OCI-LY1 (cell line): ENCODE results near the gene HSP90AB1.

Experiments
- H2AFZ ChIP-seq: fragments of 200-600 bp; sonication (generic), shearing (Covaris generic); 2 replicates; pipeline ENCODE4 v1.6.0; 2014; ENCODE audit warnings: antibody characterized with exemption, mild to moderate bottlenecking, low read length
- H3F3A ChIP-seq: fragments of 200-600 bp; sonication (generic), shearing (Covaris generic); 2 replicates; pipeline ENCODE4 v1.6.0; 2014; ENCODE audit warnings: mild to moderate bottlenecking, antibody characterized with exemption, low read length, moderate library complexity; ENCODE audit not compliant: insufficient read depth
- H3K27ac ChIP-seq: fragments of 200-600 bp; sonication (generic); 2 replicates; pipeline ENCODE4 v1.5.1; 2014; ENCODE audit warnings: low read length, mixed run types, mild to moderate bottlenecking, low read depth; ENCODE audit not compliant: poor library complexity, severe bottlenecking
- H3K27me3 ChIP-seq: fragments of 200-600 bp; sonication (generic); 2 replicates; pipeline ENCODE4 v1.6.0; 2014; ENCODE audit warnings: antibody characterized with exemption, mild to moderate bottlenecking, low read length, moderate library complexity; ENCODE audit not compliant: insufficient read depth
- H3K36me3 ChIP-seq: fragments of 200-600 bp; sonication (generic); 2 replicates; pipeline ENCODE4 v1.6.1; 2014; ENCODE audit warnings: mild to moderate bottlenecking, antibody characterized with exemption, low read length, moderate library complexity, mixed read lengths; ENCODE audit not compliant: insufficient read depth
- H3K4me1 ChIP-seq: fragments of 200-600 bp; sonication (generic); 2 replicates; pipeline ENCODE4 v1.5.1; 2014; ENCODE audit warnings: mild to moderate bottlenecking, low read length, moderate library complexity; ENCODE audit not compliant: insufficient read depth, severe bottlenecking
- H3K4me2 ChIP-seq: fragments of 200-600 bp; sonication (generic), shearing (Covaris generic); 2 replicates; pipeline ENCODE4 v1.6.1; 2014; ENCODE audit warnings: low read length
- H3K4me3 ChIP-seq: fragments of 200-600 bp; sonication (generic); 2 replicates; pipeline ENCODE4 v1.5.1; 2014; ENCODE audit warnings: low read length, low read depth, mild to moderate bottlenecking, mixed read lengths; ENCODE audit not compliant: poor library complexity, severe bottlenecking
- H3K79me2 ChIP-seq: fragments of 200-600 bp; shearing (Covaris generic); 2 replicates; pipeline ENCODE4 v1.6.1; 2016; ENCODE audit warnings: mixed run types, low read length, mixed read lengths; ENCODE audit not compliant: insufficient read depth
- H3K9ac ChIP-seq: fragments of 200-600 bp; sonication (generic), shearing (Covaris generic); 2 replicates; pipeline ENCODE4 v1.6.1; 2014; ENCODE audit warnings: mild to moderate bottlenecking, low read length, mixed read lengths
- H3K9me2 ChIP-seq: fragments of 200-600 bp; sonication (generic), shearing (Covaris generic); 2 replicates; pipeline ENCODE4 v1.6.1; 2014; ENCODE audit warnings: low read depth, mild to moderate bottlenecking, low read length, mixed read lengths
- H3K9me3 ChIP-seq: fragments of 200-600 bp; shearing (Covaris generic); 2 replicates; pipeline ENCODE4 v1.6.1; 2014; ENCODE audit warnings: low read length, mixed read lengths
- H4K20me1 ChIP-seq: fragments of 200-600 bp; sonication (generic), shearing (Covaris generic); 2 replicates; pipeline ENCODE4 v1.6.0; 2016; ENCODE audit warnings: mild to moderate bottlenecking, low read length; ENCODE audit not compliant: insufficient read depth
- CTCF ChIP-seq: fragments of 200-600 bp; sonication (generic), shearing (Covaris generic); IDR thresholded peaks from 2 replicates; pipeline ENCODE4 v1.5.1; 2017; ENCODE audit warnings: mild to moderate bottlenecking, antibody characterized with exemption, low read length, moderate library complexity, mixed read lengths
- EZH2 ChIP-seq: fragments of 200-600 bp; sonication (generic), shearing (Covaris generic); IDR thresholded peaks from 2 replicates; pipeline ENCODE4 v1.8.0; 2017; ENCODE audit warnings: borderline replicate concordance, mixed run types, mild to moderate bottlenecking, antibody characterized with exemption, low read length, moderate library complexity, mixed read lengths

The HSP90AB1 gene

DNA sequence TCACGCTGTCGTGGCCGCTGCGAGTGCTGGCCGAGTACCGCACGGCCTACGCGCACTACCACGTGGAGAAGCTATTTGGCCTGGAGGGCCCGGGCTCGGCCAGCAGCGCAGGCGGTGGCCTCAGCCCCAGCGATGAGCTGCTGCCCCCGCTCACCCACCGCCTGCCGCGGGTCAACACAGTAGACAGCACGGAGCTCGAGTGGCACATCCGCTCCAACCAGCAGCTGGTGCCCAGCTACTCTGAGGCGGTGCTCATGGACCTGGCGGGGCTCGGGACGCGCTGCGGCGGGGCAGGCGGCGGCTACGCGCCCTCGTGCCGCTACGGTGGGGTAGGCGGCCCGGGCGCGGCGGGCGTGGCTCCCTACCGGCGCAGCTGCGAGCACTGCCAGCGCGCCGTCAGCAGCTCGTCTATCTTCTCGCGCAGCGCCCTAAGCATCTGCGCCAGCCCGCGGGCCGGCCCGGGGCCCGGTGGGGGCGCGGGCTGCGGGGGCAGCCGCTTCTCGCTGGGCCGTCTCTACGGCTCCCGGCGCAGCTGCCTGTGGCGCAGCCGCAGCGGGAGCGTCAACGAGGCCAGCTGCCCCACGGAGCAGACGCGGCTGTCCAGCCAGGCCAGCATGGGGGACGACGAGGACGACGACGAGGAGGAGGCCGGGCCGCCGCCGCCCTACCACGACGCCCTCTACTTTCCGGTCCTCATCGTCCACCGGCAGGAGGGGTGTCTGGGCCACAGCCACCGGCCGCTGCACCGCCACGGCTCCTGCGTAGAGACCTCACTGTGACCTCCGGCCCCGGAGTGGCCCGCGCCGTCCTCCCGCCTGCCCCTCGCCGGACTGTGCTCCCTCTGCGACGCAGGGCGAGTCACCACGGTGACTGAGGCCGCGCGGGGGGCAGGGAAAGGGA lies 29.1 kb downstream of the HSP90AB1 start:
- Histone ChIP-seq H3K79me2 (no peaks in the 10 kb centered on the region), H3K36me3 (no peaks in the 10 kb centered on the region), H3K27ac (no peak overlapping the region), H3K9me2 (no peaks in the 10 kb centered on the region), H2AFZ (no peak overlapping the region), H3K9me3 (no peaks in the 10 kb centered on the region), H4K20me1 (no peaks in the 10 kb centered on the region), H3F3A (no peaks in the 10 kb centered on the region), H3K4me3 (no peak overlapping the region), H3K9ac (no peak overlapping the region), H3K27me3 (no peaks in the 10 kb centered on the region; the same call in 1 of the 2 replicates), H3K4me1 (no peaks in the 10 kb centered on the region), H3K4me2 (no peak overlapping the region)
- TF ChIP-seq EZH2 (no peak), CTCF (no peak)

DNA sequence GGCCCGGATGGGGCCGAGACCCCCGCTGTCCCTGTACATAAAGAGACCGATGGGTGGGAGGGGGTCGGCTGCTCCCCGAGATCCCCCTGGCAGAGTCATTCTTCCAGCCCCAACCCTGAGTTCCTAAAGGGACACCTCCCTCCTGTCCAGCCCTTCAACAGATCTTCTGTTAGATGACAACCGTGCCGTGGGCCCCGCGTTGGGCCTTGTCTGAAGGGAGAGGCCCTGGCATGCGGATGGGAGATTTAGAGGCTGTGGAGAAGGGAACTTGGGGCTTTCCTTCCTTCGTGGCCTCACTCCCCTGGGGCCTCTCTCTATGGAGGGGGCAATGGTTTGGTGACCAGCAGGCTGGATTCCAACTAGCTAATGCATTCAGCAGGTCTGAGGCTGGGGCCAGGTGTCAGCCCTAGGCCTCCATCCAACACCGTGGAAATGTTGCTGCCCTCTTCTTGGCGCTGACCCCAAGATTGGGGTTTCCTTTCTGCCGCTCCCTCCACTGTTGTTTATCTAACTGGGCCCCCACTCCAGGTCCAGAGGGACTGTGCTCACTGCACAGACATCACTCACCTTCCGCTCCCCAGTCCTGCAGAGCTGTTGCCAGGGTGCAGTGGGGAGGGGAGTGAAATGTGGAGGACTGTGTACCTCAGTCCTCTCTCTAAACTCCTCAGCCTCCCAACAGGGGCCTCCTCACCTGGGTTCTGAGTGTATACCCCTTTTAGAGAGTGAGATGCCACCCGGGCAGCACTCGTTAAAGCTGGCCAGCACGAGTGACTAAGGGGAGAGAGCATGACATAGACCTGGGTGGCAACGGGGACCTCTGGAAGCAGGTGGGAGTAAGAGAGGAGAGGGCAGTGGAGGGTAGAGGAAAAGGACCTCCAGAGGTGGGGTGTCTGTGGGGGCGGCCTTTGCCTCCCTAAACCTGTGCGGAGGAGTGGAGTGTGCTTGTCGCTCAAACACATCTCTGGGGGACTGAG lies 30.1 kb downstream of the HSP90AB1 start:
- H3K27ac ChIP-seq = no peak overlapping the region
- H3K27me3 ChIP-seq = no peaks in the 10 kb centered on the region; the same call in 1 of the 2 replicates
- H2AFZ ChIP-seq = no peak overlapping the region
- H3K4me2 ChIP-seq = no peak overlapping the region
- H3K36me3 ChIP-seq = no peaks in the 10 kb centered on the region
- H3K9ac ChIP-seq = no peak overlapping the region
- H3K9me2 ChIP-seq = no peaks in the 10 kb centered on the region
- no peaks in the 10 kb centered on the region for H4K20me1 ChIP-seq
- H3K9me3 ChIP-seq = no peaks in the 10 kb centered on the region
- no peaks in the 10 kb centered on the region for H3F3A ChIP-seq
- H3K79me2 ChIP-seq = no peaks in the 10 kb centered on the region
- H3K4me3 ChIP-seq = no peak overlapping the region
- H3K4me1 ChIP-seq = no peaks in the 10 kb centered on the region
- no peak for TF ChIP-seq EZH2
- TF ChIP-seq CTCF = no peak

GRCh38 chr6:44277763-44278162 lies 30.9 kb downstream of the HSP90AB1 start:
- Histone ChIP-seq H3K4me3 (no peak overlapping the region), H3F3A (no peaks in the 10 kb centered on the region), H3K9ac (no peak overlapping the region), H3K27ac (no peak overlapping the region), H3K9me3 (no peaks in the 10 kb centered on the region), H3K4me2 (no peak overlapping the region), H3K79me2 (no peaks in the 10 kb centered on the region), H3K27me3 (no peaks in the 10 kb centered on the region; the same call in 1 of the 2 replicates), H2AFZ (no peak overlapping the region), H3K9me2 (no peaks in the 10 kb centered on the region), H3K4me1 (no peaks in the 10 kb centered on the region), H3K36me3 (no peaks in the 10 kb centered on the region), H4K20me1 (no peaks in the 10 kb centered on the region)
- TF ChIP-seq EZH2 (no peak), CTCF (no peak)
